ENCODE measurements around the gene SAMSN1.

SAMSN1 gene

DNA sequence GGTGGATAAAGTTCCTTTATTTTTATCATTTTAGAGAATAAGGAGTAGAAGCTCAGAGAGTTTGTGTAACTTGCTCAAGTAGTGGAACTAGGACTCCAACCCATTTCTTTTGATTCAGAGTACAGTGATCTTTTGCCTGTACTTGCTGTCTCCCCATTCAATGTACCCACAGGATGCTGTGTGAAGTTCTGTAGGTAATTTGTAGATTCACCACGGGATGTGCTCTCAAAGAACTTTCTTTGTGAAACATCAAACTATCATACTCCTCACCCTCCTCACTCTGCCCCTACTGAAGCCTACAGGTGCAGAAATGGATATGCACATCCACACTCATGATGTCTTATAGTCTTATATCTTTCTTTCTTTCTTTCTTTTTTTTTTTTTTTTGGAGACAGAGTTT is 97.3 kb downstream of the SAMSN1 start:
- H3K4me3 ChIP-seq (ENCODE audit: low read depth, low read length) = no peak overlapping the region
- TF ChIP-seq, protein P1, sequence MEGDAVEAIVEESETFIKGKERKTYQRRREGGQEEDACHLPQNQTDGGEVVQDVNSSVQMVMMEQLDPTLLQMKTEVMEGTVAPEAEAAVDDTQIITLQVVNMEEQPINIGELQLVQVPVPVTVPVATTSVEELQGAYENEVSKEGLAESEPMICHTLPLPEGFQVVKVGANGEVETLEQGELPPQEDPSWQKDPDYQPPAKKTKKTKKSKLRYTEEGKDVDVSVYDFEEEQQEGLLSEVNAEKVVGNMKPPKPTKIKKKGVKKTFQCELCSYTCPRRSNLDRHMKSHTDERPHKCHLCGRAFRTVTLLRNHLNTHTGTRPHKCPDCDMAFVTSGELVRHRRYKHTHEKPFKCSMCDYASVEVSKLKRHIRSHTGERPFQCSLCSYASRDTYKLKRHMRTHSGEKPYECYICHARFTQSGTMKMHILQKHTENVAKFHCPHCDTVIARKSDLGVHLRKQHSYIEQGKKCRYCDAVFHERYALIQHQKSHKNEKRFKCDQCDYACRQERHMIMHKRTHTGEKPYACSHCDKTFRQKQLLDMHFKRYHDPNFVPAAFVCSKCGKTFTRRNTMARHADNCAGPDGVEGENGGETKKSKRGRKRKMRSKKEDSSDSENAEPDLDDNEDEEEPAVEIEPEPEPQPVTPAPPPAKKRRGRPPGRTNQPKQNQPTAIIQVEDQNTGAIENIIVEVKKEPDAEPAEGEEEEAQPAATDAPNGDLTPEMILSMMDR (IDR thresholded peaks at IDR 0.05; ENCODE audit: borderline replicate concordance, insufficient read depth, low read depth, low read length) = no peak

DNA sequence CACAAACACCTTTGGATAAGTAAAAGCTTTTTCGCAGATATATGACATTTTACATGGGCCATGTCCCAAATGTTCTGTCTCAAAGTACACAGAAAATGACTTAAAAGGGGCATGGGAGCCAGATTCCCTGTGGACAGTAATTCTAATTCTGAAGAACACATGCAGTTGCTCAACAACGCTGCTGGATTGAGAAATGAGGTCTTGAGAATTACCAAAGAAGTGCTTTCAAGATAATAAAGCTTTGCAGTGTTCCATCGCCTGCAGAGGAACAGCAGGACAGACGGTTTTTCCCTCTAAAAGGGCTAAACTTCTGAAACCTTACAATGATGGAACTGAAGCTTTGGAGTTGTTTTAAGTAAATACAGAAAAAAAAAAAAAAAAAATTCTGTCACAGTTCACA is 107.9 kb downstream of the SAMSN1 start:
- H3K4me3 ChIP-seq (ENCODE audit: low read depth, low read length) = no peak overlapping the region
- TF ChIP-seq, protein P1 (IDR thresholded peaks at IDR 0.05; ENCODE audit: borderline replicate concordance, insufficient read depth, low read depth, low read length) = no peak

DNA sequence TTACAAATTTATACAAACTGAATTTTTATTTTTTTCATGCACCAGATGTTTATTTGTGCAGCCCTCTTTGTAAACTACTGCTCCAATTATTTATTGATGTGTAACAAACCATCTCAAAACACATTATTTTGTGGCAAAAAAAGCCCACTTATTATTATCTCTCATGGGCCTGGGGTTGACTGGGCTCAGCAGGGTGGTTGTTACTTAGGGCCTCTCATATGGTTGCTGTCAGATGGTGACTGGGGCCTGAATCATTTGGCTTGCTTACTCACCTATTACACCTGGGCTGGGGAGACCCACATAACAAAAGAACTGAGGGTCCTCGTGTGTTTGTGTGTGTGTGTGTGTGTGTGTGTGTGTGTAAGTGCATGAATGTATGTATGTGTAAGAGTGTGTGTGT is 110.7 kb downstream of the SAMSN1 start:
- TF ChIP-seq, protein P1 (IDR thresholded peaks at IDR 0.05; ENCODE audit: borderline replicate concordance, insufficient read depth, low read depth, low read length) = no peak
- no peak overlapping the region for H3K4me3 ChIP-seq (ENCODE audit: low read depth, low read length)

Measured in GM12875 (cell line).